GM12891 (cell line): ENCODE data around the gene PLEKHG2.

Source experiments
- PAX5 ChIP-seq: IDR thresholded peaks from 2 replicates; pipeline ENCODE4 v1.6.1; 2011; ENCODE audit warnings: low read length, moderate library complexity, mild to moderate bottlenecking; ENCODE audit not compliant: insufficient read depth, severe bottlenecking
- POLR2A ChIP-seq: IDR thresholded peaks from 2 replicates; pipeline ENCODE4 v1.6.1; 2011; ENCODE audit warnings: low read depth, low read length, control low read depth
- POLR2AphosphoS5 ChIP-seq: IDR thresholded peaks from 2 replicates; pipeline ENCODE4 v1.6.1; 2011; ENCODE audit warnings: low read depth, low read length, control low read depth
- POU2F2 ChIP-seq: IDR thresholded peaks from 2 replicates; pipeline ENCODE4 v1.6.1; 2011; ENCODE audit warnings: low read depth, mild to moderate bottlenecking, control low read depth, low read length, moderate library complexity
- SPI1 ChIP-seq: IDR thresholded peaks from 2 replicates; pipeline ENCODE4 v1.6.1; 2011; ENCODE audit warnings: low read depth, low read length, control low read depth
- TAF1 ChIP-seq: IDR thresholded peaks from 2 replicates; pipeline ENCODE4 v1.6.1; 2011; ENCODE audit warnings: low read depth, low read length, control low read depth

DNA sequence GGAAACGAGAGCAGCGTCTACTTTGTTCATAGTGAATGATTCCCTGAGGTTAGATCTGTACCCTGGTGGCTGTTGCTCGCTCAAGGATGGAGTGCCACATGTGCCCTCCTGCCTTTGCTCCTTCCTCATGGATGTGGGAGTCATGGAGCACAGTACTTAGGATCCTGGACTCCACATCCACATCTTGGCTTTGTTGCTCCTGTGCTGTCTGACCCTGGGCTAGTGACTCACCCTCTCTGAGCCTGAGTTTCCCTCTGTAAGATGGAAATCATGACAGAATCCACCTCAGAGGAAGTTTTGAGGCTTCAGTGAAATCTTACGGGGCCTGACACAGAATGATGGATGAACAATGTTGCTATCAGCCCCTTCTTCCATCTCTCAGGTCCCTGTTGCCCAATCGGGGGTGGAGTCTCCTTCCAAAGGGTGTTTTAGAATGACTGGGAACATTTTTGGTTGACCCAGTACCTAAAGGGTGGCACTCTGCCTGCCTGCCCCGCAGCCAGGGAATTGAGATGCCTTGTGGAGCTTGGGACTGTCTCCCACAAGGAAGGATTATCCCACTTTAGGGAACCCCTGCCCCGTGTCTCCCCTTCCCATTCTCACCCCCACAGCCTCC lies 58.4 kb downstream of the PLEKHG2 start:
- TF ChIP-seq POLR2A (no peak), TAF1 (no peak), PAX5 (no peak), POLR2AphosphoS5 (no peak), POU2F2 (no peak), SPI1 (no peak)
